Liver (tissue), 9 donors: Measurements from ENCODE around the gene PITRM1. TPM values are rescaled to one million over a fixed set of nuclear protein-coding genes. Genes with fewer than 3 reads are reported as not detected.

ENCODE experiments used
- DNase-seq: peaks from one replicate; pipeline ENCODE4 v3.0.0-alpha.2; 2017; ENCODE audit warnings: low spot score
- H3K27ac ChIP-seq, 2 donors: one replicate each; pipeline ENCODE4 v1.7.0; 2013; ENCODE audit warnings: inconsistent platforms in 2 of 2, low read length in 2 of 2, control low read depth in 1 of 2, low read depth in 1 of 2, mild to moderate bottlenecking in 1 of 2
- H3K27me3 ChIP-seq, 4 donors: one replicate each; pipeline versions ENCODE4 v1.6.1 to v1.7.0; 2013; ENCODE audit warnings: low read length in 3 of 4, inconsistent platforms in 1 of 4, mild to moderate bottlenecking in 1 of 4, moderate library complexity in 1 of 4; ENCODE audit not compliant: control insufficient read depth in 4 of 4, insufficient read depth in 4 of 4
- H3K36me3 ChIP-seq, 4 donors: one replicate each; pipeline versions ENCODE4 v1.6.1 to v1.7.0; 2013; ENCODE audit warnings: low read length in 3 of 4, mild to moderate bottlenecking in 3 of 4, low read depth in 1 of 4, moderate library complexity in 1 of 4; ENCODE audit not compliant: control insufficient read depth in 4 of 4, insufficient read depth in 3 of 4
- H3K4me1 ChIP-seq, 4 donors: one replicate each; pipeline versions ENCODE4 v1.6.1 to v1.7.0; 2013; ENCODE audit warnings: low read length in 3 of 4, mild to moderate bottlenecking in 3 of 4, moderate library complexity in 1 of 4; ENCODE audit not compliant: control insufficient read depth in 4 of 4, insufficient read depth in 4 of 4
- H3K4me3 ChIP-seq, 3 donors: one replicate each; pipeline versions ENCODE4 v1.6.1 to v1.7.0; 2013; ENCODE audit warnings: low read length in 3 of 3, control low read depth in 1 of 3, low read depth in 1 of 3, mild to moderate bottlenecking in 1 of 3
- H3K9ac ChIP-seq, 2 donors: one replicate each; pipeline ENCODE4 v1.7.0; 2013; ENCODE audit warnings: low read length in 2 of 2, mild to moderate bottlenecking in 2 of 2, moderate library complexity in 2 of 2, control low read depth in 1 of 2, low read depth in 1 of 2
- H3K9me3 ChIP-seq, 4 donors: one replicate each; pipeline versions ENCODE4 v1.6.1 to v1.7.0; 2013; ENCODE audit warnings: low read length in 3 of 4; ENCODE audit not compliant: control insufficient read depth in 4 of 4
- EGR1 ChIP-seq, 2 donors: IDR thresholded peaks; 2 replicates each; pipeline ENCODE4 v1.6.1; 2016 to 2018; ENCODE audit warnings: antibody characterized with exemption in 2 of 2, low read depth in 2 of 2
- FOXA2 ChIP-seq: IDR thresholded peaks from 2 replicates; pipeline ENCODE4 v1.6.1; 2016; ENCODE audit warnings: antibody characterized with exemption
- GABPA ChIP-seq, 2 donors: IDR thresholded peaks in 1 of 2; conservative IDR thresholded peaks in 1 of 2; 2 replicates each; pipeline ENCODE4 v1.6.1; 2016; ENCODE audit warnings: antibody characterized with exemption in 2 of 2, mild to moderate bottlenecking in 1 of 2, moderate library complexity in 1 of 2
- HNF4A ChIP-seq, 2 donors: conservative IDR thresholded peaks; 2 replicates each; pipeline ENCODE4 v1.6.1; 2016; ENCODE audit warnings: antibody characterized with exemption in 2 of 2, mild to moderate bottlenecking in 2 of 2
- HNF4G ChIP-seq: IDR thresholded peaks from 2 replicates; pipeline ENCODE4 v1.6.1; 2016; ENCODE audit warnings: antibody characterized with exemption
- JUND ChIP-seq, 2 donors: IDR thresholded peaks; 2 replicates each; pipeline ENCODE4 v1.6.1; 2016; ENCODE audit warnings: antibody characterized with exemption in 2 of 2
- NR2F2 ChIP-seq: IDR thresholded peaks from 2 replicates; pipeline ENCODE4 v1.6.1; 2016; ENCODE audit warnings: antibody characterized with exemption
- RAD21 ChIP-seq, 2 donors: IDR thresholded peaks; 2 replicates each; pipeline ENCODE4 v1.6.1; 2016; ENCODE audit warnings: antibody characterized with exemption in 2 of 2, mild to moderate bottlenecking in 2 of 2
- RXRA ChIP-seq, 2 donors: IDR thresholded peaks; 2 replicates each; pipeline ENCODE4 v1.6.1; 2017 to 2018; ENCODE audit warnings: antibody characterized with exemption in 2 of 2, mild to moderate bottlenecking in 1 of 2
- TAF1 ChIP-seq: conservative IDR thresholded peaks from 2 replicates; pipeline ENCODE4 v1.6.1; 2016; ENCODE audit warnings: antibody characterized with exemption, mild to moderate bottlenecking
- YY1 ChIP-seq: IDR thresholded peaks from 2 replicates; pipeline ENCODE4 v1.6.1; 2016; ENCODE audit warnings: antibody characterized with exemption, mild to moderate bottlenecking
- WGBS: extraction: QIAGEN DNeasy Blood & Tissue Kit; methylation state at CpG from one replicate; pipeline ENCODE4 v1.1.7; 2013; 5-methylcytosine and 5-hydroxymethylcytosine counted together
- polyA plus RNA-seq, 2 donors: library from polyadenylated mRNA; stranded (reverse) in 1 of 2; unstranded in 1 of 2; fragments of 200-250 nt in 1 of 2; fragments of >200 nt in 1 of 2; fragmentation: Nextera tagmentation in 1 of 2; extraction: Ambion mirVana in 1 of 2; gene quantifications; one replicate each; pipeline versions ENCODE4 v1.2.1 to v1.2.3, GENCODE V29; 2013 to 2015
- total RNA-seq, 2 donors: library from RNA; depleted of rRNA; stranded (reverse); fragments of >200 nt; gene quantifications; one replicate each; pipeline ENCODE4 v1.2.3, GENCODE V29; 2014
- TF ChIP-seq, protein P1 (sequence below): fragments of 150-350 bp; IDR thresholded peaks from 2 replicates; pipeline ENCODE4 v1.5.1; 2017; ENCODE audit warnings: improper control_type of control experiment, low read depth, low read length; ENCODE audit not compliant: missing input control
- TF ChIP-seq, protein P2 (sequence below): IDR thresholded peaks from 2 replicates; pipeline ENCODE4 v1.6.1; 2016; ENCODE audit warnings: antibody characterized with exemption
- TF ChIP-seq, protein P3 (sequence below): IDR thresholded peaks from 2 replicates; pipeline ENCODE4 v1.6.1; 2016; ENCODE audit warnings: antibody characterized with exemption, mild to moderate bottlenecking
- TF ChIP-seq, protein P4 (sequence below): IDR thresholded peaks from 2 replicates; pipeline ENCODE4 v1.6.1; 2016; ENCODE audit warnings: antibody characterized with exemption
- donor health status: healthy.
- donor health status: healthy.
- donor health status: healthy.
- donor health status: healthy.
- donor health status: healthy.

The PITRM1 gene
- total and polyA plus RNA-seq, 4 donors: 21.1 to 43.1 (median 27.7) TPM

DNA sequence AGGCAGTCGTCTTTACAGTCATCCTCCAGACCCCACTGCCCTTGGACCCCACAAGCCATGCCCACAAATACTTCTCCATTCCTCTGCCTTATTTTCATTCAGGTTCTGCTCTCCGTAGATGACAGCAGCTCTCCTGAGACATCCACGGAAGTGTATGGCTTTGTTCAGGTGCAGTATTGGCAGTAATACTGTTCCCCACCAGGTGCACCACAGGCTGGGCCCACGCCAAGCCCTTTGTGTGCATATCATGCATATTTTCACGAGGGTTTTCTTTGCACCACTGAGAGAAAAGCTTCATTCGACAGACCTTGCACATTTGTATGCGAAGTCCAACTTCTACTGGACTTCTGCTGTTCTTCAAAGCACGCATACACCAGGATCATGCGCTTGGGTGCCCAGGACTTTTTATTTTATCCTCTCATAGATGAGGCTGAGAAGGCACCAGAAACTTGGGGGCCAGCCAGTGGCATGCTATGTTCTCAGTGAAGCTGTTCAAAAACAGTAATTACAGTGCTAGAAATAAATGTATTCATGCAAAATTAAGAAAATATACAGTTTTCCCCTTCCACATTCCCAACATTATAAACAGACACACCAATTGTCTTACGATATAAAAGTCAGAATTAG is 37.8 kb upstream of the PITRM1 start:
- 66% methylated on average over 10 of the region's 10 CpGs for WGBS
- no peak overlapping the region for H3K9ac ChIP-seq
- H3K27ac ChIP-seq: no peak overlapping the region
- no peaks in the 10 kb centered on the region for H3K36me3 ChIP-seq
- TF ChIP-seq RAD21 (IDR thresholded peaks at IDR 0.05): no peak
- no peak for TF ChIP-seq RXRA (IDR thresholded peaks at IDR 0.05)
- TF ChIP-seq YY1: no peak
- no peak for TF ChIP-seq EGR1 (IDR thresholded peaks at IDR 0.05; ENCODE audit: low read depth in 2 of 2)
- no peak for TF ChIP-seq NR2F2
- TF ChIP-seq, protein P1, sequence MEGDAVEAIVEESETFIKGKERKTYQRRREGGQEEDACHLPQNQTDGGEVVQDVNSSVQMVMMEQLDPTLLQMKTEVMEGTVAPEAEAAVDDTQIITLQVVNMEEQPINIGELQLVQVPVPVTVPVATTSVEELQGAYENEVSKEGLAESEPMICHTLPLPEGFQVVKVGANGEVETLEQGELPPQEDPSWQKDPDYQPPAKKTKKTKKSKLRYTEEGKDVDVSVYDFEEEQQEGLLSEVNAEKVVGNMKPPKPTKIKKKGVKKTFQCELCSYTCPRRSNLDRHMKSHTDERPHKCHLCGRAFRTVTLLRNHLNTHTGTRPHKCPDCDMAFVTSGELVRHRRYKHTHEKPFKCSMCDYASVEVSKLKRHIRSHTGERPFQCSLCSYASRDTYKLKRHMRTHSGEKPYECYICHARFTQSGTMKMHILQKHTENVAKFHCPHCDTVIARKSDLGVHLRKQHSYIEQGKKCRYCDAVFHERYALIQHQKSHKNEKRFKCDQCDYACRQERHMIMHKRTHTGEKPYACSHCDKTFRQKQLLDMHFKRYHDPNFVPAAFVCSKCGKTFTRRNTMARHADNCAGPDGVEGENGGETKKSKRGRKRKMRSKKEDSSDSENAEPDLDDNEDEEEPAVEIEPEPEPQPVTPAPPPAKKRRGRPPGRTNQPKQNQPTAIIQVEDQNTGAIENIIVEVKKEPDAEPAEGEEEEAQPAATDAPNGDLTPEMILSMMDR: no peak
- TF ChIP-seq GABPA (IDR thresholded peaks at IDR 0.05 in 1 of 2, conservative IDR thresholded peaks at IDR 0.05 in 1 of 2): no peak
- TF ChIP-seq TAF1: no peak
- no peak for TF ChIP-seq HNF4G
- no peak for TF ChIP-seq HNF4A (conservative IDR thresholded peaks at IDR 0.05)
- TF ChIP-seq, protein P2, sequence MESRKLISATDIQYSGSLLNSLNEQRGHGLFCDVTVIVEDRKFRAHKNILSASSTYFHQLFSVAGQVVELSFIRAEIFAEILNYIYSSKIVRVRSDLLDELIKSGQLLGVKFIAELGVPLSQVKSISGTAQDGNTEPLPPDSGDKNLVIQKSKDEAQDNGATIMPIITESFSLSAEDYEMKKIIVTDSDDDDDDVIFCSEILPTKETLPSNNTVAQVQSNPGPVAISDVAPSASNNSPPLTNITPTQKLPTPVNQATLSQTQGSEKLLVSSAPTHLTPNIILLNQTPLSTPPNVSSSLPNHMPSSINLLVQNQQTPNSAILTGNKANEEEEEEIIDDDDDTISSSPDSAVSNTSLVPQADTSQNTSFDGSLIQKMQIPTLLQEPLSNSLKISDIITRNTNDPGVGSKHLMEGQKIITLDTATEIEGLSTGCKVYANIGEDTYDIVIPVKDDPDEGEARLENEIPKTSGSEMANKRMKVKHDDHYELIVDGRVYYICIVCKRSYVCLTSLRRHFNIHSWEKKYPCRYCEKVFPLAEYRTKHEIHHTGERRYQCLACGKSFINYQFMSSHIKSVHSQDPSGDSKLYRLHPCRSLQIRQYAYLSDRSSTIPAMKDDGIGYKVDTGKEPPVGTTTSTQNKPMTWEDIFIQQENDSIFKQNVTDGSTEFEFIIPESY: no peak
- TF ChIP-seq, protein P3, sequence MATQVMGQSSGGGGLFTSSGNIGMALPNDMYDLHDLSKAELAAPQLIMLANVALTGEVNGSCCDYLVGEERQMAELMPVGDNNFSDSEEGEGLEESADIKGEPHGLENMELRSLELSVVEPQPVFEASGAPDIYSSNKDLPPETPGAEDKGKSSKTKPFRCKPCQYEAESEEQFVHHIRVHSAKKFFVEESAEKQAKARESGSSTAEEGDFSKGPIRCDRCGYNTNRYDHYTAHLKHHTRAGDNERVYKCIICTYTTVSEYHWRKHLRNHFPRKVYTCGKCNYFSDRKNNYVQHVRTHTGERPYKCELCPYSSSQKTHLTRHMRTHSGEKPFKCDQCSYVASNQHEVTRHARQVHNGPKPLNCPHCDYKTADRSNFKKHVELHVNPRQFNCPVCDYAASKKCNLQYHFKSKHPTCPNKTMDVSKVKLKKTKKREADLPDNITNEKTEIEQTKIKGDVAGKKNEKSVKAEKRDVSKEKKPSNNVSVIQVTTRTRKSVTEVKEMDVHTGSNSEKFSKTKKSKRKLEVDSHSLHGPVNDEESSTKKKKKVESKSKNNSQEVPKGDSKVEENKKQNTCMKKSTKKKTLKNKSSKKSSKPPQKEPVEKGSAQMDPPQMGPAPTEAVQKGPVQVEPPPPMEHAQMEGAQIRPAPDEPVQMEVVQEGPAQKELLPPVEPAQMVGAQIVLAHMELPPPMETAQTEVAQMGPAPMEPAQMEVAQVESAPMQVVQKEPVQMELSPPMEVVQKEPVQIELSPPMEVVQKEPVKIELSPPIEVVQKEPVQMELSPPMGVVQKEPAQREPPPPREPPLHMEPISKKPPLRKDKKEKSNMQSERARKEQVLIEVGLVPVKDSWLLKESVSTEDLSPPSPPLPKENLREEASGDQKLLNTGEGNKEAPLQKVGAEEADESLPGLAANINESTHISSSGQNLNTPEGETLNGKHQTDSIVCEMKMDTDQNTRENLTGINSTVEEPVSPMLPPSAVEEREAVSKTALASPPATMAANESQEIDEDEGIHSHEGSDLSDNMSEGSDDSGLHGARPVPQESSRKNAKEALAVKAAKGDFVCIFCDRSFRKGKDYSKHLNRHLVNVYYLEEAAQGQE: no peak
- TF ChIP-seq FOXA2: no peak
- TF ChIP-seq, protein P4, sequence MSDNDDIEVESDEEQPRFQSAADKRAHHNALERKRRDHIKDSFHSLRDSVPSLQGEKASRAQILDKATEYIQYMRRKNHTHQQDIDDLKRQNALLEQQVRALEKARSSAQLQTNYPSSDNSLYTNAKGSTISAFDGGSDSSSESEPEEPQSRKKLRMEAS: no peak
- TF ChIP-seq JUND (IDR thresholded peaks at IDR 0.05): no peak
- peaks cover 0 to 13% (median 1%) of the 10 kb centered on the region in 4 donors for H3K27me3 ChIP-seq
- H3K4me3 ChIP-seq: no peak overlapping the region
- H3K4me1 ChIP-seq: no peaks in the 10 kb centered on the region
- DNase-seq: no peak
- no peaks in the 10 kb centered on the region for H3K9me3 ChIP-seq
